ENCODE data around the gene MPP2.
A peak's percentile ranks its signal among the peaks of the same experiment; 100 is the strongest.

The MPP2 gene

DNA sequence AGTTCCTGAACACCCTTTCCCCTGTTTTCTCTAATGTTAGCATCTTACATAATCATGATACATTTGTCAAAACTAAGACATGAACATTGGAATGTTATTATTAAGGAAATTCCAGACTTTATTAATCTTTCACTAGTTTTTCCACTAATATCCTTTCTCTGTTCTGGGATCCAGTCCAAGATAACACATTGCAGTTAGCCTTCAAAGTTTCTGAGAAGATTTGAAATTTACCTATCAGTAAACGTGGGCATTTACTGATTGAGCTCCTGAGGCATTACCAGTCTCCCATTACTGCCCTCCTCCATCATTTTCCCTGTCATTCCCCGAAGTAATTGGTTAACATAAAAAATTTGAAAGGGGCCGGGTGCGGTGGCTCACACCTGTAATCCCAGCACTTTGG, 66.1 kb downstream of the MPP2 start:
- Mint-ChIP-seq H3K4me1 (ENCODE audit: low read depth) (no peaks in the 10 kb centered on the region), H3K27ac (no peak overlapping the region), H3K27me3 (peaks cover 22% of the 10 kb centered on the region), H3K9me3 (no peaks in the 10 kb centered on the region), H3K4me3 (no peak overlapping the region), H3K36me3 (ENCODE audit: low read depth) (no peaks in the 10 kb centered on the region)

- Mint-ChIP-seq H3K4me3 (no peak overlapping the region), H3K4me1 (ENCODE audit: low read depth) (no peaks in the 10 kb centered on the region), H3K27me3 (peaks cover 27% of the 10 kb centered on the region), H3K27ac (no peak overlapping the region), H3K36me3 (ENCODE audit: low read depth) (no peaks in the 10 kb centered on the region), H3K9me3 (no peaks in the 10 kb centered on the region)
Measured at GRCh38 chr17:43840814-43841213, 66.5 kb downstream of the MPP2 start.

DNA sequence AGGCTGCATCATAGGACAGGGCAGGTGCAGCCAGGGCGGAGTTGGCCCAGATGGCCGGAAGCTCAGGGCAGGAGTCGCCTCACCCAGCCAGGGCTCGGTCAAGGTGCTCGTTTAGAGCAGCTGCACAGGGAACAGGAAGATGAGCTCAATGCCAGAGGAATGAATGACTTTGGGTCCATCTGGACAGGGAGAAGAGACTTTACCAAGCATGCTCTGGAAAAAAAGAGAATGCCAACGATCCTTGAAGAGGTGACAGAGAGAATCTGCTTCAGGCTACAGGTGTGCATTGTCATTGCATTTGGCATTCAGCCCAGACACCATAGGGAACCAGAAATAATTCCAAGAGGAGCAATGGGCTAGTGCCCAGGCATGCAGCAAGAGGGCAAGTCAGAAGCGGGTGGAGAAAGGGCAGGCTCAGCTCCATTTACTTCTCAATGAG, 67.6 kb downstream of the MPP2 start:
- Mint-ChIP-seq H3K36me3 (ENCODE audit: low read depth) (no peaks in the 10 kb centered on the region), H3K9me3 (no peaks in the 10 kb centered on the region), H3K27me3 (peaks cover 29% of the 10 kb centered on the region), H3K27ac (no peak overlapping the region), H3K4me1 (ENCODE audit: low read depth) (no peaks in the 10 kb centered on the region), H3K4me3 (no peak overlapping the region)

- Mint-ChIP-seq H3K27ac (no peak overlapping the region), H3K4me3 (peak overlapping the region; percentile 68), H3K27me3 (peaks cover 57% of the 10 kb centered on the region), H3K9me3 (no peaks in the 10 kb centered on the region), H3K36me3 (ENCODE audit: low read depth) (no peaks in the 10 kb centered on the region), H3K4me1 (ENCODE audit: low read depth) (peaks cover 19% of the 10 kb centered on the region)
Measured at GRCh38 chr17:43834106-43834505, 73.2 kb downstream of the MPP2 start.

DNA sequence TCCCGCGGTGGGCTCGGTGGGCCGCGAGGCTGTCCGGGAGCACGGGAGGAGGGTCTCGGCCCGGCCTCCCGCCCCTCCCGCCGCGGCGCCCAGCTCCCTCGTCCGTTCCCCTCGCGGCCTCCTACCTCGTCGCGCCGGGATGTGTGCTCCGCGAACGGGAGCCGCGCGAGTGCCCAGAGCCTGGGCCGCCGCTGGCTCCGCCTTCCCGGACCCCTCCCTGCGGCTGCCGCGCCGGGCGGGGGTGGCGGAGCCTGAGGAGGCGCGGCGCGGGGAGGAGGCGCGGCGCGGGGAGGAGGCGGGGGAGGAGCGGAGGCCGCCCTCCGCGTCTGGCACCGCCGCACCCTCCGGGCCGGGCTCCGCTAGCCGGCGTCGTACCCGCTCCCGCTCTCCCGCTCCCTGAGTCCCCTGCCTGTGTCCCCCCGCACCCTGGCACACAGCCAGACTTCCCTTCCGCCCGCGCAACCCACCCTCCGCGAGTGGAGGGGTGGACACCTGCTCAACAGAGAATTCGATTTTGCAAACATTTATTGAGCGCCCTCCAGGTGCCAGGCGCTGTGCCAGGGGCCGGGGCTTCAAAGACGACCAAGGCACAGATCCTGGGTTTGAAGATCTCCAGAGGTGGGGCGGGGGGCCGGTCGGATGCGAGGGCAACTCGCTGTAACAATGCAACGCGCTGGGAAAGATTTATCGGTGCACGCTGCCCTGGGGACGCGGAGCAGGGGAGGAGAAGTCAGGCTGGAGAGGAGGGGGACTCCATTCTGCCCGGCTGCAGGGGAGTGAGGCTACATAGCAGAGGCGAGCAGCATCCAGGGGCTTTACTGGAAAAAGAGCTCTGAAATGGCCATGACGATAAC, 74.1 kb downstream of the MPP2 start, which contains the start of gene MPP3:
TSS of gene MPP3 (minus strand) at position 171 of the 854 bp plus-strand sequence. CDS start 1,240 bp downstream, outside the sequence.
- Mint-ChIP-seq H3K4me3 (peak within 1 kb of the TSS; percentile 69), H3K4me1 (ENCODE audit: low read depth) (peaks cover 19% of the 10 kb centered on the region), H3K9me3 (no peaks in the 10 kb centered on the region), H3K27ac (no peak within 1 kb of the TSS), H3K27me3 (peaks cover 59% of the 10 kb centered on the region), H3K36me3 (ENCODE audit: low read depth) (no peaks in the 10 kb centered on the region)

DNA sequence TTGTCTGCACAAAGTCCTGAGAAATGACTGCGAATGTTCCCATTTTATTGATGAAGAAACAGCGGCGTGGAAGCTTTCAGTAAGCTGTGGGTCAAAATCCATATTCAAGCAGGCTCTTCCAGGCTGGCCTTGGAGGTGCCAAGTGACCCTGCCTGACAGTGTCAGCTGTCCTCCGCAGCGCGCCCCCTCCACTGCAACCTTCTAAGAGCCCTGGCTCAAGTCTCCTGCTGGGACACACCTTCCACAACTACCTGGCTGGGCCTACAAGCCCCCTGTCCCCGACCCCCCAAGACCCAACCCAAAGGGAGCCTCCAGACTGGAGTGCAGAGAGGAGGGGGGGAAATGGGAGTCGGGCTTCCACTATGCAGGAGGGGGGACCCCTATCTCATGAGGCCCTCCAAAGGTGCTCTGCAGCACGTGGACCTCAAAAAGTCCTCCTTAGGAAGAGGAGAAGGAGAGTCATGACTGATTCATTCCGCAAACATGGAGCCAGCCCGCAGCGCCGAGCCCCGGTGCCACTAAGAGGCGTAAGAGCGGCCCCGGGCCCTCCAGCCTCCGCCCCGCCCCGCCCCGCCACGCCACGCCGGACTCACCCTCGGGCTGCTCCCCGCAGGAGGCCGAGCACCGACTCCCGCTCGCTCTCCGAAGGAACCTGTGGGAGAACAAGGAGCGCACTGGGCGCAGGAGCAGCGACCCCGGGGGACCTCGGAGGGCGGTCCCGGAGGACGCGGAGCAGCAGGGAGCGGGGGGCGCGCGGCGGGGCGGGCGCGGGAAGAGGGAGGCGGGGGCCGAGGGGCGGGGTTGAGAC, 75.0 kb downstream of the MPP2 start:
- H3K4me1 Mint-ChIP-seq (ENCODE audit: low read depth) = peaks cover 19% of the 10 kb centered on the region
- H3K27ac Mint-ChIP-seq = no peak overlapping the region
- peak overlapping the region; percentile 69 for H3K4me3 Mint-ChIP-seq
- H3K9me3 Mint-ChIP-seq = no peaks in the 10 kb centered on the region
- H3K36me3 Mint-ChIP-seq (ENCODE audit: low read depth) = no peaks in the 10 kb centered on the region
- H3K27me3 Mint-ChIP-seq = peaks cover 53% of the 10 kb centered on the region

DNA sequence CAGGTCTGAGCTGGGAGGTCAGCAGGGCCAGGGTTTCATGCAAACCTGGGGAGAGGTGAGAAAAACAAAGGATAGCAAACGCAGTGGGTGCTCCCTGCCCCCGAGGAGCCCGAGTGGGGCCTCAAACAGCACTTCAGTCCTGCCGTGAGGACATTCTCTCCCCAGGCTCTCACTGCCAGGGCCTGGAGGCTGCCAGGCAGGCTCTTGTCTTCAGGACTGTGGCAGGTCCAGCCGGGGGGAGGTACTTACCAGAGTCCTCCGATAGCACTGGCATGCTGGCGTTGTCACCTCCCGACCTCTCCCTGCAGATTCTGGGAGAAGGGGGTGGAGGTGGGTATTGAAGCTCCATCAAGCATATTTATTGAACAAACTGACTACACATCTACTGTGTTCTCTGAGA, 75.7 kb downstream of the MPP2 start:
- Mint-ChIP-seq H3K36me3 (ENCODE audit: low read depth) (no peaks in the 10 kb centered on the region), H3K27me3 (peaks cover 51% of the 10 kb centered on the region), H3K4me3 (peak overlapping the region; percentile 69), H3K9me3 (no peaks in the 10 kb centered on the region), H3K27ac (no peak overlapping the region), H3K4me1 (ENCODE audit: low read depth) (peaks cover 19% of the 10 kb centered on the region)

- peaks cover 42% of the 10 kb centered on the region for H3K27me3 Mint-ChIP-seq
- H3K4me1 Mint-ChIP-seq (ENCODE audit: low read depth) = peaks cover 19% of the 10 kb centered on the region
- H3K4me3 Mint-ChIP-seq = no peak overlapping the region
- H3K27ac Mint-ChIP-seq = no peak overlapping the region
- no peaks in the 10 kb centered on the region for H3K36me3 Mint-ChIP-seq (ENCODE audit: low read depth)
- H3K9me3 Mint-ChIP-seq = no peaks in the 10 kb centered on the region
Measured at GRCh38 chr17:43830510-43831140, 76.7 kb downstream of the MPP2 start.

GRCh38 chr17:43829738-43830137, 77.6 kb downstream of the MPP2 start:
- no peak overlapping the region for H3K27ac Mint-ChIP-seq
- no peaks in the 10 kb centered on the region for H3K9me3 Mint-ChIP-seq
- peaks cover 42% of the 10 kb centered on the region for H3K27me3 Mint-ChIP-seq
- H3K4me3 Mint-ChIP-seq = no peak overlapping the region
- H3K4me1 Mint-ChIP-seq (ENCODE audit: low read depth) = peaks cover 19% of the 10 kb centered on the region
- H3K36me3 Mint-ChIP-seq (ENCODE audit: low read depth) = no peaks in the 10 kb centered on the region

- no peaks in the 10 kb centered on the region for H3K9me3 Mint-ChIP-seq
- H3K27me3 Mint-ChIP-seq = peaks cover 27% of the 10 kb centered on the region
- no peak overlapping the region for H3K4me3 Mint-ChIP-seq
- no peaks in the 10 kb centered on the region for H3K36me3 Mint-ChIP-seq (ENCODE audit: low read depth)
- H3K4me1 Mint-ChIP-seq (ENCODE audit: low read depth) = peaks cover 13% of the 10 kb centered on the region
- H3K27ac Mint-ChIP-seq = no peak overlapping the region
Measured at GRCh38 chr17:43827596-43827995, 79.7 kb downstream of the MPP2 start.

DNA sequence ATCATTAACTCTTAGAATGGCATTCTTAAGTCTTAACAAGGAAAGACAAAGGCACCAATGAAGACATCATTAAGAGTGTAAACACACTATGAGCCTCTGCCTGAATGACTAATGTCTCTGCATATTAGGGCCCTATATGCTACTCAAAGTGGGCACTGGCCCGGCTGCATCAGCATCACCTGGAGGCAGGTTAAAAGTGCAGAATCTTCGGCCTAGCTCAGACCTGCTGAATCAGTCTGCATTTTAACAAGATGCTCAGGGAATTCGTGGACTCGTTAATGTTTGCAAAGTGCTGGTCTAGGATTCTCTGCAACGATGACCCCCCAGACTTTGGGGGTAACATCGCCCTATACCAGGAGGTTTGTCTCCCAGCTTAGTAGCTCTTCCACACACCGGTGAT, 81.1 kb downstream of the MPP2 start:
- H3K27ac Mint-ChIP-seq = no peak overlapping the region
- no peaks in the 10 kb centered on the region for H3K36me3 Mint-ChIP-seq (ENCODE audit: low read depth)
- peaks cover 6% of the 10 kb centered on the region for H3K4me1 Mint-ChIP-seq (ENCODE audit: low read depth)
- H3K4me3 Mint-ChIP-seq = no peak overlapping the region
- H3K9me3 Mint-ChIP-seq = no peaks in the 10 kb centered on the region
- peaks cover 14% of the 10 kb centered on the region for H3K27me3 Mint-ChIP-seq

GRCh38 chr17:43825567-43825966, 81.8 kb downstream of the MPP2 start:
- Mint-ChIP-seq H3K9me3 (no peaks in the 10 kb centered on the region), H3K4me1 (ENCODE audit: low read depth) (peaks cover 1% of the 10 kb centered on the region), H3K36me3 (ENCODE audit: low read depth) (no peaks in the 10 kb centered on the region), H3K27ac (no peak overlapping the region), H3K27me3 (peaks cover 8% of the 10 kb centered on the region), H3K4me3 (no peak overlapping the region)

All from stimulated activated naive CD8-positive, alpha-beta T cell treated with anti-CD3 and anti-CD28 coated beads, Interleukin-15, Interleukin-2, amounts not matched to agents 100 ng/mL and 50 ng/mL, for 24 hours (primary cell).